Measurements from ENCODE around the gene ABCC1. TPM values are rescaled to one million over a fixed set of nuclear protein-coding genes. Genes with fewer than 3 reads are reported as not detected.
A peak's percentile ranks its signal among the peaks of the same experiment; 100 is the strongest.
"Not testable (repeated sequence)": the region's sequence is repeated elsewhere in the genome, so short reads cannot be mapped to it uniquely, and the experiment has no call there.

ABCC1 gene
- total and polyA plus RNA-seq, 3 donors from 2014 or later: 54.7 to 90.6 (median 88.0) TPM

DNA sequence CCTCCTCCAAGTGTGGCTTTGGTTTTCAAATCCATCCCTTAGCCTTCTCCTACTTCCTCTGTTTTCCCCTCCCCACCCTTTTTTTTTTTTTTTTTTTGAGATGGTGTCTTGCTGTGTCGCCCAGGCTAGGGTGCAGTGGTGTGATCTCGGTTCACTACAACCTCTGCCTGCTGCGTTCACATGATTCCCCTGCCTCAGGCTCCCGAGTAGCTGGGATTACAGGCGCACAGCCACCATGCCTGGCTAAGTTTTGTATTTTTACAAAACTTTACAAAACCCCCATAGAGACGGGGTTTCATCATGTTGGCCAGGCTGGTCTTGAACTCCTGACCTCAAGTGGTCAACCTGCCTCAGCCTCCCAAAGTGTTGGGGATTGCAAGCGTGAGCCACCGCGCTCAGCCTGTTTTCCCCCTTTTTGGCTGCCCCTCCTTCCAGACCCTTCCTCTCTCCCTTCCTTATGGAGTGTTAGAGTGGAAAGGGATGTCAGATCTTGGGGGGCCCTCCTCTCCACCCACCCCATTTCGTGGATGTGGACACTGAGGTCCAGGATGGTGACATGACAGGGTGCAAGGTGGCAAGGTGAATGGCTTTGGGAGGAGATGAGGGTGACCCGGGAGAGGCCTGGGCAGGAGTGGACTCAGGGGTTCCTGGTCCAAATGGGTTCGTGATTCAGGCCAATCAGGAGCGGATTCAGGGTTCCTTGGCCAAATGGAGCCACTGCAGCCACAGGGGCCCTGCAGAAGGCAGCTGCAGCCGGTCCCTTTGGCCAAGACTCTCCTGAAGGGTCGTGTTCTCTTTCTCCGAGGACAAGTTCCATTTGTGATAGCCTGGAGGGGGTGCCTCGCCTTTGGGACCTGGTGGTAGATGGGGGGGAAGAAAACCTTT lies 4.8 kb downstream of the ABCC1 start:
- Histone ChIP-seq H3K27me3 (no peaks in the 10 kb centered on the region), H3K36me3 (ENCODE audit: low read depth, missing control alignments) (no peaks in the 10 kb centered on the region), H3K9me3 (no peaks in the 10 kb centered on the region), H3K4me3 (no peak overlapping the region), H3K27ac (peak overlapping the region in 1 of 2 donors; percentile 47), H3K4me1 (peaks cover 29% of the 10 kb centered on the region)
- WGBS, 2 donors: 75 to 83% methylated on average over 16 to 17 of the region's 17 CpGs
- DNase-seq: no peak
- TF ChIP-seq, protein P1, sequence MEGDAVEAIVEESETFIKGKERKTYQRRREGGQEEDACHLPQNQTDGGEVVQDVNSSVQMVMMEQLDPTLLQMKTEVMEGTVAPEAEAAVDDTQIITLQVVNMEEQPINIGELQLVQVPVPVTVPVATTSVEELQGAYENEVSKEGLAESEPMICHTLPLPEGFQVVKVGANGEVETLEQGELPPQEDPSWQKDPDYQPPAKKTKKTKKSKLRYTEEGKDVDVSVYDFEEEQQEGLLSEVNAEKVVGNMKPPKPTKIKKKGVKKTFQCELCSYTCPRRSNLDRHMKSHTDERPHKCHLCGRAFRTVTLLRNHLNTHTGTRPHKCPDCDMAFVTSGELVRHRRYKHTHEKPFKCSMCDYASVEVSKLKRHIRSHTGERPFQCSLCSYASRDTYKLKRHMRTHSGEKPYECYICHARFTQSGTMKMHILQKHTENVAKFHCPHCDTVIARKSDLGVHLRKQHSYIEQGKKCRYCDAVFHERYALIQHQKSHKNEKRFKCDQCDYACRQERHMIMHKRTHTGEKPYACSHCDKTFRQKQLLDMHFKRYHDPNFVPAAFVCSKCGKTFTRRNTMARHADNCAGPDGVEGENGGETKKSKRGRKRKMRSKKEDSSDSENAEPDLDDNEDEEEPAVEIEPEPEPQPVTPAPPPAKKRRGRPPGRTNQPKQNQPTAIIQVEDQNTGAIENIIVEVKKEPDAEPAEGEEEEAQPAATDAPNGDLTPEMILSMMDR (IDR thresholded peaks at IDR 0.05): no peak
- no peak for TF ChIP-seq POLR2A (IDR thresholded peaks at IDR 0.05)
- intact Hi-C loops (cut with DNase I; ENCODE audit: low total_unique reads): no loop called here

DNA sequence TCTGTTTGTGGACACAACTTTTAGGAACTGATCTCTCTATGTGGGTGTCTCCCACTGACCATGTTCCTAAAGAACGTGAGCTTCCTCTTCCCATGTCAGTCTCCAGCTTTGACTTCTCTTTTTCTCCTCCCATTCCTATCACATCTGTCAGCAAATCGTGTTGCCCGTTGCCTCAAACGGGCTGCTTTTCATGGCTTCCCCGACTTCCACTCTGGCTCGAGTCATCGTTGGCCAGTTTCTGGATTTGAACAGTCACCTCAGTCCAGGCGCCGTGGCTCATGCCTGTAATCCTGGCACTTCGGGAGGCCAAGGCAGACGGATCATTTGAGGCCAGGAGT lies 5.4 kb downstream of the ABCC1 start:
- intact Hi-C loops (cut with DNase I; ENCODE audit: low total_unique reads): no loop called here
- Histone ChIP-seq H3K9me3 (no peaks in the 10 kb centered on the region), H3K4me1 (peaks cover 29% of the 10 kb centered on the region)

DNA sequence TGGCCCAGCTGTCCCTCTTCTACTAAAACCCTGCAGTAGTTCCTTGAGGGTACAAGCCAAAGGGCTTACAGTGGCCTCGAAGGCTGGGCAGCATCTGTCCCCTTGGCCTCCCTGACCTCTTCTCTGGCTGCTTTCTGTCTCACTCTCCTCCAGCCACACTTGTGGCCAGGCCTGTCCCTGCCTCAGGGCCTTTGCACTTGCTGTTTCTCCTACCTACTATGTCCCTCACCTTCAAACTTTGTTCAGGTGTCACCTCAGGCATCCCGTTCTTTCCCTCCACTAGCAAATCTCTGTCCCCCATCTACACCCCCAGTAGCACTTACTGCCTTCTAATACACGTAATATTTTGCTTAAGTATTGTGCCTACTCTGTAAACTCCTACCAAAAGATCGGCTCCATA lies 6.0 kb downstream of the ABCC1 start:
- Histone ChIP-seq H3K36me3 (ENCODE audit: low read depth, missing control alignments) (no peaks in the 10 kb centered on the region), H3K4me3 (no peak overlapping the region), H3K4me1 (peaks cover 29% of the 10 kb centered on the region), H3K9me3 (no peaks in the 10 kb centered on the region), H3K27me3 (no peaks in the 10 kb centered on the region), H3K27ac (no peak overlapping the region)
- TF ChIP-seq, protein P1 (IDR thresholded peaks at IDR 0.05): no peak
- no peak for TF ChIP-seq POLR2A (IDR thresholded peaks at IDR 0.05)
- DNase-seq: no peak
- intact Hi-C loops (cut with DNase I; ENCODE audit: low total_unique reads): no loop called here
- WGBS, 2 donors: 83 to 85% methylated on average over 4 of the region's 4 CpGs

More for the DNA sequence above, 5.4 kb downstream of the ABCC1 start:
- TF ChIP-seq, protein P1 (IDR thresholded peaks at IDR 0.05): no peak
- no peak for TF ChIP-seq POLR2A (IDR thresholded peaks at IDR 0.05)
- DNase-seq: no peak
- Histone ChIP-seq H3K36me3 (ENCODE audit: low read depth, missing control alignments) (no peaks in the 10 kb centered on the region), H3K27me3 (no peaks in the 10 kb centered on the region), H3K27ac (peak overlapping the region in 1 of 2 donors; percentile 47), H3K4me3 (no peak overlapping the region)
- WGBS, 2 donors: 75 to 76% methylated on average over 11 of the region's 11 CpGs

DNA sequence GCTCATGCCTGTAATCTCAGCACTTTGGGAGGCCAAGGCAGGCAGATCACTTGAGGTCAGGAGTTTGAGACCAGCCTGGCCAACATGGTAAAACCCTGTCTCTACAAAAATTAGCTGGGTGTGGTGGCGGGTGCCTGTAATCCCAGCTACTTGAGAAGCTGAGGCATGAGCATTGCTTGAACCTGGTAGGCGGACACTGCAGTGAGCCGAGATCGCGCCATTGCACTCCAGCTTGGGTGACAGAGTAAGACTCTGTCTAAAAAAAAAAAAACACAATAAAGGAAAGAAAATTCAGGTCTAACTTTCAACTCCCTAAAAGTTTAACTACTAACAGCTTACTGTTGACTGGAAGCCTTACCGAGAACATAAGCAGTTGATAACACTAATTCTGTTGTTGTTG lies 6.7 kb downstream of the ABCC1 start:
- H3K9me3 ChIP-seq; H3K27ac ChIP-seq; H3K36me3 ChIP-seq (ENCODE audit: low read depth, missing control alignments); H3K27me3 ChIP-seq; DNase-seq; H3K4me3 ChIP-seq; intact Hi-C loops (cut with DNase I; ENCODE audit: low total_unique reads): not testable (repeated sequence)
- peaks cover 23% of the 10 kb centered on the region for H3K4me1 ChIP-seq
- 82 to 93% methylated on average over 5 to 6 of the region's 6 CpGs for whole genome bisulfite sequencing, 2 donors

DNA sequence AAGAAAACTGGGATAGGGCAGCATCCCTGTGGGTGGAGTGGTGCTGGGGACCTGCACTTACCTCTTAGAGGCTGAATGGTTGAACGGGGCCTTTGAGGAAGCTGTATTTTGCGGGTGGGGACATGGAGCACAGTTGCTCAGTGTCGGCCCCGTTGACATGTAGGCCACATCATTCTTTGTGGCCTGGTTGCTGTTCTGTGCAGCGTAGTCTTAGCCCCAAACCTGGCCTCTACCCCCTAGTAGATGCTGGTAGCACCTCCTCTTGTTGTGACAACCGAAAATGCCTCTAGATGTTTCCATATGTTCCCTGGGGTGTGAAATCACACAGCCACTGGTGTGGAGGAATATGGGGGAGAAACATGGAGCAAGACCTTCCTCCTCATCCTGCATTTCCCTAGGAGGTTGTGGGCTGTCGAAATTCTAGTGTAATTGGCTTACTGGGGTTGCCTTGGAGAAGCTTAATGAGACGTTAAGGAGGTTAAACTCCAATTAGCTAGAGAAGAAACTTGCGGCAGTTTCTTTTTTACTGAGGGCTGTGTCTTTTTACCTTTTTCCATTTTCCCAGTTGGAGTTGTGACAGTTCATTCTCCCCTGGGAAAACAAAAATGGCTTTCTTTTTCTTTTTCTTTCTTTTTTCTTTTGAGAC lies 9.4 kb downstream of the ABCC1 start:
- TF ChIP-seq, protein P1 (IDR thresholded peaks at IDR 0.05): no peak
- no peak for TF ChIP-seq POLR2A (IDR thresholded peaks at IDR 0.05)
- intact Hi-C loops (cut with DNase I; ENCODE audit: low total_unique reads): no loop called here
- Histone ChIP-seq H3K36me3 (ENCODE audit: low read depth, missing control alignments) (no peaks in the 10 kb centered on the region), H3K9me3 (no peaks in the 10 kb centered on the region), H3K4me3 (no peak overlapping the region), H3K4me1 (no peaks in the 10 kb centered on the region), H3K27me3 (no peaks in the 10 kb centered on the region), H3K27ac (no peak overlapping the region)
- DNase-seq: no peak
- WGBS, 2 donors: 79 to 90% methylated on average over 7 to 9 of the region's 9 CpGs
